Measurements from ENCODE around the gene ABTB2. TPM values are rescaled to one million over a fixed set of nuclear protein-coding genes. Genes with fewer than 3 reads are reported as not detected.

The ABTB2 gene
- total and polyA plus RNA-seq, 2 of the 8 experiments (the other 6 are each of a cell fraction or from before 2014, with no cell fraction given) = 7.7 to 10.2 TPM

GRCh38 chr11:34105079-34105956 lies 252.5 kb downstream of the ABTB2 start, which contains the start of gene NAT10 (continued):
- TF ChIP-seq SIRT6 (IDR thresholded peaks at IDR 0.05; ENCODE audit: low read length) (no peak), EGR1 (IDR thresholded peaks at IDR 0.05; ENCODE audit: borderline replicate concordance, low read depth, low read length) (no peak; the same call in 1 of the 2 replicates), ZNF274 (IDR thresholded peaks at IDR 0.05; ENCODE audit: borderline replicate concordance, extremely low read depth, low read length) (no peak), CTCF (IDR thresholded peaks at IDR 0.05; ENCODE audit: control extremely low read depth in 1 of 3, insufficient read depth in 1 of 3, low read depth in 1 of 3, low read length in 3 of 3) (0 out of 4 replicates have a peak, but pooled peaks of 1 of the 3 experiments have one; percentile 4), CHD1 (IDR thresholded peaks at IDR 0.05; ENCODE audit: low read depth, low read length) (no peak), SP4 (IDR thresholded peaks at IDR 0.05; ENCODE audit: low read length) (no peak; the same call in 1 of the 2 replicates), CHD7 (IDR thresholded peaks at IDR 0.05; ENCODE audit: insufficient replicate concordance, low read length) (peak; percentile 22)
